Endothelial cell (in vitro differentiated cells): Measurements from ENCODE around the gene C17orf113. TPM values are rescaled to one million over a fixed set of nuclear protein-coding genes. Genes with fewer than 3 reads are reported as not detected.

Source experiments
- DNase-seq: peaks from one replicate; pipeline ENCODE4 v3.0.0; 2021; ENCODE audit warnings: low spot score
- H3K27ac Mint-ChIP-seq: one replicate; pipeline ENCODE4 v1.8.0; 2021; ENCODE audit warnings: mixed read lengths, inconsistent platforms; ENCODE audit not compliant: unreplicated experiment
- H3K27me3 Mint-ChIP-seq: one replicate; pipeline ENCODE4 v1.8.0; 2021; ENCODE audit warnings: mild to moderate bottlenecking, moderate library complexity, mixed read lengths, inconsistent platforms; ENCODE audit not compliant: unreplicated experiment
- H3K36me3 Mint-ChIP-seq: one replicate; pipeline ENCODE4 v1.8.0; 2021; ENCODE audit warnings: mild to moderate bottlenecking, low read depth, mixed read lengths, inconsistent platforms; ENCODE audit not compliant: unreplicated experiment
- H3K4me1 Mint-ChIP-seq: one replicate; pipeline ENCODE4 v1.8.0; 2021; ENCODE audit warnings: mild to moderate bottlenecking, mixed read lengths, inconsistent platforms; ENCODE audit not compliant: unreplicated experiment
- H3K4me3 Mint-ChIP-seq: one replicate; pipeline ENCODE4 v1.8.0; 2021; ENCODE audit warnings: mild to moderate bottlenecking, mixed read lengths, inconsistent platforms; ENCODE audit not compliant: unreplicated experiment
- H3K9me3 Mint-ChIP-seq: one replicate; pipeline ENCODE4 v1.8.0; 2021; ENCODE audit warnings: mixed read lengths, inconsistent platforms; ENCODE audit not compliant: unreplicated experiment
- long read RNA-seq: library from polyadenylated mRNA; unstranded; transcript quantifications from one replicate; pipeline ENCODE4 v2.0.0, GENCODE V29; 2020; ENCODE audit not compliant: unreplicated experiment
- total RNA-seq: library from RNA; stranded (reverse); fragmentation: NEBNext Ultra II Directional; extraction: Animal tissue kit (Norgen Biotek cat#: 25700); gene quantifications from one replicate; pipeline ENCODE4 v1.2.1, GENCODE V29; 2021; ENCODE audit not compliant: unreplicated experiment
- TF ChIP-seq, protein P1 (sequence below): fragments of 200-600 bp; sonication (generic); IDR thresholded peaks from one replicate; pipeline ENCODE4 v1.5.0; 2021; ENCODE audit warnings: antibody characterized with exemption; ENCODE audit not compliant: unreplicated experiment

The C17orf113 gene
- total RNA-seq: 1.6 TPM
- long read RNA-seq: 0 reads

DNA sequence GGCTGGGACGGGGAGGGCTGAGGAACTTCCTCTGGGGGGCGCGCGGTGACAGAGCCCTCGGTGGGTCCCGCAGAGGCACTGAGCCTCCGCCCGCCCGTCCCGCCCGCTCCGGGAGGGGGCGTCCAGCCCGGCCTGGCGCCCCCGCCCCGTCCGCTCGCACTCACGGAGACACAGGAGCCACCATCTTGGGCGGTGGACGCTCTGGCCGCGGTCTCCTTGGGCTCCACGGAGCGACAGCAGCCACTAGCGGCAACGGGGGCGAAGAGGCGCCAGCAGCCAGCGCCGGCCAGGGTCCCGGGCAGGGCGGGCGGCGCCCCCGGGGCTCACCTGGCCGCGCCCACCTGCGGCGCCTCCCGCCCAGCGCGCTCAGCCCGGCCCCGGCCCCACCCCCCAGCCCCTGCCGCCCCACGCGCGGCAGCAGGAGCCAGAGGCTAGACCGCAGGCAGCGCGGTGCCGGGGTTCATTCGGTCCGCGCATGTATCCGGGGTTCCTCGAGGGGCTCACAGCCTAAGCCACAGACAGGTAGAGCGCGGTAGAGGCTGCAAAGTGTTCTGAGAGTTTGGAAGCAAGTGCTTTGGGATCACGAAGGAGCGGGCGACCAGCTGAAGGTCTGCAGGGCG lies at the start of gene C17orf113:
C17orf113 (minus strand) TSS at position 209 of the 620 bp plus-strand sequence. CDS start 7,225 bp downstream, outside the sequence.
- Mint-ChIP-seq H3K36me3 (no peaks in the 10 kb centered on the region), H3K4me1 (peaks cover 13% of the 10 kb centered on the region), H3K4me3 (peak within 1 kb of the TSS; percentile 93), H3K27ac (peak within 1 kb of the TSS; percentile 57), H3K27me3 (peaks cover 8% of the 10 kb centered on the region), H3K9me3 (no peaks in the 10 kb centered on the region)
- TF ChIP-seq, protein P1, sequence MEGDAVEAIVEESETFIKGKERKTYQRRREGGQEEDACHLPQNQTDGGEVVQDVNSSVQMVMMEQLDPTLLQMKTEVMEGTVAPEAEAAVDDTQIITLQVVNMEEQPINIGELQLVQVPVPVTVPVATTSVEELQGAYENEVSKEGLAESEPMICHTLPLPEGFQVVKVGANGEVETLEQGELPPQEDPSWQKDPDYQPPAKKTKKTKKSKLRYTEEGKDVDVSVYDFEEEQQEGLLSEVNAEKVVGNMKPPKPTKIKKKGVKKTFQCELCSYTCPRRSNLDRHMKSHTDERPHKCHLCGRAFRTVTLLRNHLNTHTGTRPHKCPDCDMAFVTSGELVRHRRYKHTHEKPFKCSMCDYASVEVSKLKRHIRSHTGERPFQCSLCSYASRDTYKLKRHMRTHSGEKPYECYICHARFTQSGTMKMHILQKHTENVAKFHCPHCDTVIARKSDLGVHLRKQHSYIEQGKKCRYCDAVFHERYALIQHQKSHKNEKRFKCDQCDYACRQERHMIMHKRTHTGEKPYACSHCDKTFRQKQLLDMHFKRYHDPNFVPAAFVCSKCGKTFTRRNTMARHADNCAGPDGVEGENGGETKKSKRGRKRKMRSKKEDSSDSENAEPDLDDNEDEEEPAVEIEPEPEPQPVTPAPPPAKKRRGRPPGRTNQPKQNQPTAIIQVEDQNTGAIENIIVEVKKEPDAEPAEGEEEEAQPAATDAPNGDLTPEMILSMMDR: no peak
- DNase-seq: peak; percentile 58

GRCh38 chr17:42098730-42099399 lies 48.5 kb upstream of the C17orf113 start:
- Mint-ChIP-seq H3K4me1 (peaks cover 14% of the 10 kb centered on the region), H3K27me3 (peaks cover 8% of the 10 kb centered on the region), H3K4me3 (no peak overlapping the region), H3K27ac (no peak overlapping the region), H3K9me3 (no peaks in the 10 kb centered on the region), H3K36me3 (no peaks in the 10 kb centered on the region)
- TF ChIP-seq, protein P1: no peak
- DNase-seq: no peak

- TF ChIP-seq, protein P1: no peak
- H3K36me3 Mint-ChIP-seq: no peaks in the 10 kb centered on the region
- no peak within 1 kb of the TSS for H3K27ac Mint-ChIP-seq
- peaks cover 14% of the 10 kb centered on the region for H3K4me1 Mint-ChIP-seq
- no peaks in the 10 kb centered on the region for H3K9me3 Mint-ChIP-seq
- no peak within 1 kb of the TSS for H3K4me3 Mint-ChIP-seq
- peak; percentile 27 for DNase-seq
- H3K27me3 Mint-ChIP-seq: peaks cover 8% of the 10 kb centered on the region
These were observed 47.6 kb upstream of the C17orf113 start, which contains the start of gene ZNF385C for GRCh38 chr17:42097691-42098631. ZNF385C (minus strand) TSS chr17:42098473; CDS start chr17:42063056, 35,417 bp downstream.

- no peak for DNase-seq
- Mint-ChIP-seq H3K27ac (no peak overlapping the region), H3K4me1 (peaks cover 23% of the 10 kb centered on the region), H3K36me3 (no peaks in the 10 kb centered on the region), H3K27me3 (peaks cover 8% of the 10 kb centered on the region), H3K9me3 (no peaks in the 10 kb centered on the region), H3K4me3 (no peak overlapping the region)
- TF ChIP-seq, protein P1: no peak
These were observed 46.1 kb upstream of the C17orf113 start for GRCh38 chr17:42096360-42097111.
